Choroid plexus epithelial cell (primary cell): ENCODE measurements around the gene PIGW.
A peak's percentile ranks its signal among the peaks of the same experiment; 100 is the strongest.

Experiments
- DNase-seq: peaks from one replicate; pipeline ENCODE4 v3.0.0-alpha.2; 2010; ENCODE audit warnings: low read depth
- H3K4me3 ChIP-seq: 2 replicates; pipeline ENCODE4 v1.5.1; 2011; ENCODE audit warnings: low read depth, mild to moderate bottlenecking, control low read depth, low read length, moderate library complexity
- TF ChIP-seq, protein P1 (sequence below): conservative IDR thresholded peaks from 2 replicates; pipeline ENCODE4 v1.5.1; 2011; ENCODE audit warnings: low read depth, mild to moderate bottlenecking, control low read depth, inconsistent platforms, low read length, moderate library complexity

Gene PIGW

GRCh38 chr17:36533935-36534839 is 600 bp upstream of the PIGW start:
- H3K4me3 ChIP-seq = peak overlapping the region; percentile 93
- DNase-seq = peak; percentile 59
- TF ChIP-seq, protein P1, sequence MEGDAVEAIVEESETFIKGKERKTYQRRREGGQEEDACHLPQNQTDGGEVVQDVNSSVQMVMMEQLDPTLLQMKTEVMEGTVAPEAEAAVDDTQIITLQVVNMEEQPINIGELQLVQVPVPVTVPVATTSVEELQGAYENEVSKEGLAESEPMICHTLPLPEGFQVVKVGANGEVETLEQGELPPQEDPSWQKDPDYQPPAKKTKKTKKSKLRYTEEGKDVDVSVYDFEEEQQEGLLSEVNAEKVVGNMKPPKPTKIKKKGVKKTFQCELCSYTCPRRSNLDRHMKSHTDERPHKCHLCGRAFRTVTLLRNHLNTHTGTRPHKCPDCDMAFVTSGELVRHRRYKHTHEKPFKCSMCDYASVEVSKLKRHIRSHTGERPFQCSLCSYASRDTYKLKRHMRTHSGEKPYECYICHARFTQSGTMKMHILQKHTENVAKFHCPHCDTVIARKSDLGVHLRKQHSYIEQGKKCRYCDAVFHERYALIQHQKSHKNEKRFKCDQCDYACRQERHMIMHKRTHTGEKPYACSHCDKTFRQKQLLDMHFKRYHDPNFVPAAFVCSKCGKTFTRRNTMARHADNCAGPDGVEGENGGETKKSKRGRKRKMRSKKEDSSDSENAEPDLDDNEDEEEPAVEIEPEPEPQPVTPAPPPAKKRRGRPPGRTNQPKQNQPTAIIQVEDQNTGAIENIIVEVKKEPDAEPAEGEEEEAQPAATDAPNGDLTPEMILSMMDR = peak; percentile 66

GRCh38 chr17:36535669-36536081 is 888 bp downstream of the PIGW start:
- H3K4me3 ChIP-seq = peak overlapping the region; percentile 93
- no peak for DNase-seq
- TF ChIP-seq, protein P1 = no peak

- H3K4me3 ChIP-seq = no peak overlapping the region
- TF ChIP-seq, protein P1 = no peak
- DNase-seq = no peak
Measured at GRCh38 chr17:36540696-36541095, 5.9 kb downstream of the PIGW start.

- DNase-seq = no peak
- TF ChIP-seq, protein P1 = no peak
- H3K4me3 ChIP-seq = no peak overlapping the region
Measured at GRCh38 chr17:36542755-36543154, 8.0 kb downstream of the PIGW start.

DNA sequence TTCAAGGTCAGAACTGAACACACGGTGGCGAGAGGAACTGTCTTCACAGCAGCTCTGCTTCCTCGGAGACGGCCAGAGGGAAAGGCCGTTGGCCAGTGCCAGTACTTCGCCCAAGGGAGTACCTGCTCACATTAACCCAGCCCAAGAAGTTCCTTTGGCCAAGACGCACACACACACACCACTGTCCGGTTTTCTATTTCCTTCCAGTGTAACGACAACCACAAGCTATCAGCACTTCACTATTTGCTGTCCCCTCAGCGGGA is 9.2 kb downstream of the PIGW start:
- DNase-seq = no peak

GRCh38 chr17:36544307-36545076 is 9.7 kb downstream of the PIGW start, which contains the start of gene GGNBP2:
GGNBP2 (plus strand) TSS chr17:36544919; CDS start chr17:36545725, 806 bp downstream.
- peak within 1 kb of the TSS; percentile 98 for H3K4me3 ChIP-seq
- TF ChIP-seq, protein P1 = no peak
- DNase-seq = peak; percentile 97

More for the DNA sequence above, 9.2 kb downstream of the PIGW start:
- TF ChIP-seq, protein P1 = peak; percentile 35
- H3K4me3 ChIP-seq = peak overlapping the region; percentile 98

DNA sequence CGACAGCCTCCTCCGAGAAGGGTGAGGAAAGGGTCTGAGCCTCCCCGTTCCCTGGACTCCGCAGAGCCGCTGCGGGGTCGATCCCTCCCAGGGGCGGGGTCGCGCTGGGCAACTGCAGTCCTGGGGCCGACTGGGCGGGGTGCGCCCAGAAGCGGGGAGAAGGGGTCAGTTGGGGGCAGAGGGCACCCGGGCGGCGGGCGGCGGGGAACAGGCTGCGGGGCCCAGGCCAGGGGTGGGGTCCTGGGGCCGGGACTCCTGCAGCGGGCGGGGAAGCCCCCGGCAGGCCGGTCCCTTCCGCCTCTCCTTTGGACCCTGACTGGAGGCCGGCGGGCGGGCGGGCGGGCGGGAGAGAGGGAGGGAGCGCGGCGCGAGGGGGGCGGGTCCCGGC is 10.3 kb downstream of the PIGW start:
- TF ChIP-seq, protein P1 = no peak
- DNase-seq = no peak
- peak overlapping the region; percentile 98 for H3K4me3 ChIP-seq
